ENCODE measurements around the gene TRMT1L.

DNA sequence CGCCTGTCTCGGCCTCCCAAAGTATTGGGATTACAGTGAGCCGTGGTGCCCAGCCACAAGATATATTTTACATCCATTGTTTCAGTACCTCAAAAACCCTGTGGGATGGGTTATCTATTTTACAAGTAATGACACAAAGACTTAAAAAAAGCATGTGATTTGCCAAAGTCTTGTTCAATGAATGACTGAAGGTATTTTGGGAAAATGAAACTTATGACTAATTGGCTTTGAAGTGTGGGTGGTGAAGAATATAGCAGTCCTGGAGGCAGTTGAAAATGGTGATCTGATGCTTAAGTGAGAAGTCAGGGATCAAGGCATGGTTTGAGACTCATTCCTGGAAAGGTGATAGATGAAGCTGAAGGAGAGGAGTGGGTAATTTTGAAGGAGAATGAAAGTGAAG is 3.2 kb upstream of the TRMT1L start:
- no peak for TF ChIP-seq CTCF (IDR thresholded peaks at IDR 0.05)
- no peak for TF ChIP-seq POLR2A (IDR thresholded peaks at IDR 0.05)
